Nephron progenitor cell (in vitro differentiated cells): ENCODE measurements around the gene HEATR3.
A peak's percentile ranks its signal among the peaks of the same experiment; 100 is the strongest.

Experiments
- DNase-seq: peaks from one replicate; pipeline ENCODE4 v3.0.0; 2021
- H3K27ac Mint-ChIP-seq: 2 replicates; pipeline ENCODE4 v1.8.0; 2021; ENCODE audit warnings: mild to moderate bottlenecking, moderate library complexity, mixed read lengths
- H3K27me3 Mint-ChIP-seq: 2 replicates; pipeline ENCODE4 v1.8.0; 2021; ENCODE audit warnings: mild to moderate bottlenecking, low read depth, mixed read lengths; ENCODE audit not compliant: poor library complexity
- H3K36me3 Mint-ChIP-seq: 2 replicates; pipeline ENCODE4 v1.8.0; 2021; ENCODE audit warnings: low read depth, mixed read lengths
- H3K4me1 Mint-ChIP-seq: 2 replicates; pipeline ENCODE4 v1.8.0; 2021; ENCODE audit warnings: mixed read lengths
- H3K4me3 Mint-ChIP-seq: 2 replicates; pipeline ENCODE4 v1.8.0; 2021; ENCODE audit warnings: mild to moderate bottlenecking, moderate library complexity, mixed read lengths
- H3K9me3 Mint-ChIP-seq: 2 replicates; pipeline ENCODE4 v1.8.0; 2021; ENCODE audit warnings: mild to moderate bottlenecking, moderate library complexity, mixed read lengths
- TF ChIP-seq, protein P1 (sequence below): fragments of 200-600 bp; sonication (generic); IDR thresholded peaks from 2 replicates; pipeline ENCODE4 v1.5.0; 2021; ENCODE audit warnings: antibody characterized with exemption

HEATR3 gene

GRCh38 chr16:50079397-50080140 is 13.8 kb downstream of the HEATR3 start:
- H3K4me3 Mint-ChIP-seq: no peak overlapping the region
- TF ChIP-seq, protein P1, sequence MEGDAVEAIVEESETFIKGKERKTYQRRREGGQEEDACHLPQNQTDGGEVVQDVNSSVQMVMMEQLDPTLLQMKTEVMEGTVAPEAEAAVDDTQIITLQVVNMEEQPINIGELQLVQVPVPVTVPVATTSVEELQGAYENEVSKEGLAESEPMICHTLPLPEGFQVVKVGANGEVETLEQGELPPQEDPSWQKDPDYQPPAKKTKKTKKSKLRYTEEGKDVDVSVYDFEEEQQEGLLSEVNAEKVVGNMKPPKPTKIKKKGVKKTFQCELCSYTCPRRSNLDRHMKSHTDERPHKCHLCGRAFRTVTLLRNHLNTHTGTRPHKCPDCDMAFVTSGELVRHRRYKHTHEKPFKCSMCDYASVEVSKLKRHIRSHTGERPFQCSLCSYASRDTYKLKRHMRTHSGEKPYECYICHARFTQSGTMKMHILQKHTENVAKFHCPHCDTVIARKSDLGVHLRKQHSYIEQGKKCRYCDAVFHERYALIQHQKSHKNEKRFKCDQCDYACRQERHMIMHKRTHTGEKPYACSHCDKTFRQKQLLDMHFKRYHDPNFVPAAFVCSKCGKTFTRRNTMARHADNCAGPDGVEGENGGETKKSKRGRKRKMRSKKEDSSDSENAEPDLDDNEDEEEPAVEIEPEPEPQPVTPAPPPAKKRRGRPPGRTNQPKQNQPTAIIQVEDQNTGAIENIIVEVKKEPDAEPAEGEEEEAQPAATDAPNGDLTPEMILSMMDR: no peak
- peaks cover 62% of the 10 kb centered on the region for H3K36me3 Mint-ChIP-seq
- no peaks in the 10 kb centered on the region for H3K4me1 Mint-ChIP-seq
- DNase-seq: no peak
- peaks cover 5% of the 10 kb centered on the region for H3K27me3 Mint-ChIP-seq
- no peaks in the 10 kb centered on the region for H3K9me3 Mint-ChIP-seq
- peak overlapping the region; percentile 17 for H3K27ac Mint-ChIP-seq

- no peak for DNase-seq
- no peaks in the 10 kb centered on the region for H3K4me1 Mint-ChIP-seq
- peaks cover 7% of the 10 kb centered on the region for H3K27me3 Mint-ChIP-seq
- H3K9me3 Mint-ChIP-seq: no peaks in the 10 kb centered on the region
- H3K36me3 Mint-ChIP-seq: peaks cover 64% of the 10 kb centered on the region
- H3K27ac Mint-ChIP-seq: no peak overlapping the region
- no peak overlapping the region for H3K4me3 Mint-ChIP-seq
- TF ChIP-seq, protein P1: no peak
Observed at GRCh38 chr16:50081428-50082018, 15.8 kb downstream of the HEATR3 start.

- TF ChIP-seq, protein P1: no peak
- Mint-ChIP-seq H3K27me3 (peaks cover 7% of the 10 kb centered on the region), H3K36me3 (peaks cover 57% of the 10 kb centered on the region), H3K9me3 (no peaks in the 10 kb centered on the region), H3K27ac (peak overlapping the region; percentile 8), H3K4me3 (no peak overlapping the region), H3K4me1 (no peaks in the 10 kb centered on the region)
- DNase-seq: no peak
Observed at GRCh38 chr16:50083996-50084395, 18.2 kb downstream of the HEATR3 start.

- Mint-ChIP-seq H3K4me1 (no peaks in the 10 kb centered on the region), H3K27ac (no peak overlapping the region), H3K27me3 (peaks cover 5% of the 10 kb centered on the region), H3K4me3 (no peak overlapping the region), H3K9me3 (no peaks in the 10 kb centered on the region), H3K36me3 (peaks cover 61% of the 10 kb centered on the region)
- no peak for DNase-seq
- TF ChIP-seq, protein P1: no peak
Observed at GRCh38 chr16:50086176-50086575, 20.4 kb downstream of the HEATR3 start.

- Mint-ChIP-seq H3K4me1 (no peaks in the 10 kb centered on the region), H3K36me3 (peaks cover 59% of the 10 kb centered on the region), H3K9me3 (no peaks in the 10 kb centered on the region), H3K4me3 (no peak overlapping the region), H3K27ac (no peak overlapping the region), H3K27me3 (peaks cover 5% of the 10 kb centered on the region)
- DNase-seq: no peak
- TF ChIP-seq, protein P1: no peak
Observed at GRCh38 chr16:50088302-50088701, 22.5 kb downstream of the HEATR3 start.

DNA sequence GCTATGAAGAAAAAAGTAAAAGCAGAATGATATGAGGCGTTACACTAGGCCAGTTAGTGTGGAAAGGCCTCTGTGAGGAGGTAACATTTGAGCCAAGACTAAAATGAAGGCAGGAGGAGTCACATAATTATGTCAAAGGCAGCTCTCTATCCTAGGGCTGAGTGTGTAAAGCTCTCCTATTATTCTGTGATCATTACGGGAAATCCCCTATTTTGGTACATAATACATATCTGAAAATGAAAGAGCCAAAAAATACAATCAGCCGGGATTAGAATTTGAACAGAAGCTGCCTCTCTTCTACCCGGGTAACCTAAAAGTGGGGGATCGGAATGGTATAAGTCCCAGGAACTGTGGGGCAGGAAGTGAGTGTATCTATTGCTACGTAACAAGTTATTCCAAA is 27.1 kb downstream of the HEATR3 start:
- peaks cover 5% of the 10 kb centered on the region for H3K4me1 Mint-ChIP-seq
- H3K36me3 Mint-ChIP-seq: peaks cover 48% of the 10 kb centered on the region
- H3K27me3 Mint-ChIP-seq: peaks cover 3% of the 10 kb centered on the region
- H3K9me3 Mint-ChIP-seq: no peaks in the 10 kb centered on the region
- no peak overlapping the region for H3K27ac Mint-ChIP-seq
- TF ChIP-seq, protein P1: no peak
- no peak for DNase-seq
- no peak overlapping the region for H3K4me3 Mint-ChIP-seq
